GM19099 (cell line): ENCODE measurements around the gene AKIP1.

ENCODE experiments used
- POLR2A ChIP-seq: IDR thresholded peaks from 3 replicates; pipeline ENCODE4 v1.6.1; 2011; ENCODE audit warnings: low read depth; ENCODE audit not compliant: insufficient read length; ENCODE audit errors: extremely low read depth

Gene AKIP1

GRCh38 chr11:8934742-8935488 is 23.9 kb downstream of the AKIP1 start:
- TF ChIP-seq POLR2A, result no peak

GRCh38 chr11:8937159-8937558 is 26.2 kb downstream of the AKIP1 start:
- no peak for TF ChIP-seq POLR2A

GRCh38 chr11:8937659-8938058 is 26.7 kb downstream of the AKIP1 start:
- no peak for TF ChIP-seq POLR2A

- TF ChIP-seq POLR2A, result no peak
These were observed 30.5 kb downstream of the AKIP1 start for GRCh38 chr11:8941341-8942103.

GRCh38 chr11:8942518-8943066 is 31.6 kb downstream of the AKIP1 start, which contains the start of gene ASCL3:
TSS of gene ASCL3 (minus strand) at chr11:8943016. CDS start at chr11:8938161, 4,855 bp downstream.
- no peak for TF ChIP-seq POLR2A

GRCh38 chr11:8947230-8947943 is 36.4 kb downstream of the AKIP1 start:
- no peak for TF ChIP-seq POLR2A

GRCh38 chr11:8948886-8949285 is 37.9 kb downstream of the AKIP1 start:
- TF ChIP-seq POLR2A, result no peak

- TF ChIP-seq POLR2A, result no peak
These were observed 45.9 kb downstream of the AKIP1 start for GRCh38 chr11:8956860-8957259.

- TF ChIP-seq POLR2A, result no peak
These were observed 48.7 kb downstream of the AKIP1 start for GRCh38 chr11:8959546-8960166.

- no peak for TF ChIP-seq POLR2A
These were observed 50.4 kb downstream of the AKIP1 start for GRCh38 chr11:8961401-8961800.

- TF ChIP-seq POLR2A, result no peak
These were observed 51.9 kb downstream of the AKIP1 start for GRCh38 chr11:8962841-8963240.

GRCh38 chr11:8963569-8964323 is 52.8 kb downstream of the AKIP1 start:
- no peak for TF ChIP-seq POLR2A

- peak; percentile 87 for TF ChIP-seq POLR2A
These were observed 53.6 kb downstream of the AKIP1 start, which contains the start of gene TMEM9B for GRCh38 chr11:8964324-8965320. TSS of gene TMEM9B (minus strand) at chr11:8964442. CDS start at chr11:8964313, 129 bp downstream.
